HG03103 (cell line): ENCODE data around the gene AK9.
A peak's percentile ranks its signal among the peaks of the same experiment; 100 is the strongest.

Experiments
- ATAC-seq: cut with Tn5 transposase; IDR thresholded peaks from one replicate; pipeline ENCODE4 v1.9.1; 2021; ENCODE audit warnings: low read depth; ENCODE audit not compliant: unreplicated experiment

Gene AK9

GRCh38 chr6:109485266-109485935 is 205.6 kb downstream of the AK9 start:
- no peak for ATAC-seq

GRCh38 chr6:109484122-109484521 is 206.9 kb downstream of the AK9 start:
- no peak for ATAC-seq

GRCh38 chr6:109483735-109484057 is 207.3 kb downstream of the AK9 start:
- no peak for ATAC-seq

GRCh38 chr6:109482905-109483734 is 207.9 kb downstream of the AK9 start, which contains the start of gene ZBTB24:
ZBTB24 (minus strand) TSS chr6:109483219; CDS start chr6:109482026, 1,193 bp downstream.
- ATAC-seq, result peak; percentile 90

GRCh38 chr6:109480993-109481480 is 210.0 kb downstream of the AK9 start:
- ATAC-seq, result no peak

GRCh38 chr6:109478841-109479624 is 212.0 kb downstream of the AK9 start:
- ATAC-seq, result no peak

GRCh38 chr6:109478222-109478805 is 212.7 kb downstream of the AK9 start:
- no peak for ATAC-seq

GRCh38 chr6:109477725-109478124 is 213.3 kb downstream of the AK9 start:
- no peak for ATAC-seq

- ATAC-seq, result no peak
Measured at GRCh38 chr6:109477184-109477583, 213.8 kb downstream of the AK9 start.

- ATAC-seq, result no peak
Measured at GRCh38 chr6:109475625-109476024, 215.4 kb downstream of the AK9 start.

- no peak for ATAC-seq
Measured at GRCh38 chr6:109474995-109475394, 216.0 kb downstream of the AK9 start.

GRCh38 chr6:109473120-109473519 is 217.9 kb downstream of the AK9 start:
- no peak for ATAC-seq

GRCh38 chr6:109472132-109472995 is 218.6 kb downstream of the AK9 start:
- no peak for ATAC-seq

- ATAC-seq, result no peak
Measured at GRCh38 chr6:109471105-109471810, 219.7 kb downstream of the AK9 start.

GRCh38 chr6:109469591-109470189 is 221.3 kb downstream of the AK9 start:
- ATAC-seq, result no peak

- no peak for ATAC-seq
Measured at GRCh38 chr6:109467696-109468095, 223.3 kb downstream of the AK9 start.

- no peak for ATAC-seq
Measured at GRCh38 chr6:109466212-109466923, 224.6 kb downstream of the AK9 start.

GRCh38 chr6:109465772-109466171 is 225.2 kb downstream of the AK9 start:
- ATAC-seq, result no peak
